GM23248 (cell line): ENCODE data around the gene TRIM9. TPM values are rescaled to one million over a fixed set of nuclear protein-coding genes. Genes with fewer than 3 reads are reported as not detected.
A peak's percentile ranks its signal among the peaks of the same experiment; 100 is the strongest.

ENCODE experiments used
- DNase-seq: peaks from one replicate; pipeline ENCODE4 v3.0.0-alpha.2; 2015
- H2AFZ ChIP-seq: fragments of 200-600 bp; sonication (generic); 2 replicates; pipeline ENCODE4 v1.6.1; 2016; ENCODE audit warnings: antibody characterized with exemption
- H3F3A ChIP-seq: fragments of 200-600 bp; sonication (generic); 2 replicates; pipeline ENCODE4 v1.6.1; 2016; ENCODE audit warnings: mild to moderate bottlenecking, antibody characterized with exemption, mixed run types; ENCODE audit not compliant: insufficient read depth
- H3K27ac ChIP-seq: fragments of 200-600 bp; sonication (generic); 2 replicates; pipeline ENCODE4 v1.5.1; 2016; ENCODE audit warnings: mild to moderate bottlenecking
- H3K27me3 ChIP-seq: fragments of 200-600 bp; sonication (generic); replicated peaks from 2 replicates; pipeline ENCODE4 v1.6.1; 2016; ENCODE audit warnings: mild to moderate bottlenecking; ENCODE audit not compliant: insufficient read depth
- H3K36me3 ChIP-seq: fragments of 200-600 bp; sonication (generic); 2 replicates; pipeline ENCODE4 v1.6.1; 2016; ENCODE audit warnings: low read depth, mild to moderate bottlenecking
- H3K4me1 ChIP-seq: fragments of 200-600 bp; sonication (generic); 2 replicates; pipeline ENCODE4 v1.6.1; 2016; ENCODE audit warnings: mild to moderate bottlenecking; ENCODE audit not compliant: insufficient read depth
- H3K4me2 ChIP-seq: fragments of 200-600 bp; sonication (generic); one replicate; pipeline ENCODE4 v1.6.1; 2016; ENCODE audit warnings: mild to moderate bottlenecking; ENCODE audit not compliant: unreplicated experiment
- H3K4me3 ChIP-seq: fragments of 200-600 bp; sonication (generic); 2 replicates; pipeline ENCODE4 v1.5.1; 2016; ENCODE audit warnings: mild to moderate bottlenecking
- H3K79me2 ChIP-seq: fragments of 200-600 bp; sonication (generic); 2 replicates; pipeline ENCODE4 v1.6.1; 2016; ENCODE audit warnings: mild to moderate bottlenecking; ENCODE audit not compliant: insufficient read depth
- H3K9ac ChIP-seq: fragments of 200-600 bp; sonication (generic); 2 replicates; pipeline ENCODE4 v1.6.1; 2016; ENCODE audit warnings: mild to moderate bottlenecking
- H3K9me2 ChIP-seq: fragments of 200-600 bp; sonication (generic); 2 replicates; pipeline ENCODE4 v1.6.1; 2016; ENCODE audit warnings: mixed run types, mild to moderate bottlenecking, moderate library complexity; ENCODE audit not compliant: insufficient read depth
- H3K9me3 ChIP-seq: fragments of 200-600 bp; sonication (generic); one replicate; pipeline ENCODE4 v1.6.1; 2017; ENCODE audit warnings: low read depth
- H4K20me1 ChIP-seq: fragments of 200-600 bp; sonication (generic); 2 replicates; pipeline ENCODE4 v1.6.0; 2016; ENCODE audit not compliant: insufficient read depth
- EZH2 ChIP-seq: fragments of 200-600 bp; sonication (generic); IDR thresholded peaks from 2 replicates; pipeline ENCODE4 v1.6.1; 2018; ENCODE audit warnings: antibody characterized with exemption, mild to moderate bottlenecking; ENCODE audit not compliant: insufficient read depth, poor library complexity, severe bottlenecking
- EZH2phosphoT487 ChIP-seq: fragments of 200-600 bp; sonication (generic); IDR thresholded peaks from 2 replicates; pipeline ENCODE4 v1.6.1; 2018; ENCODE audit warnings: antibody characterized with exemption, moderate library complexity, mild to moderate bottlenecking, low read depth; ENCODE audit not compliant: insufficient read depth
- WGBS, 2 experiments: methylation state at CpG; one replicate each; pipeline ENCODE4 v1.1.6; 2015 to 2017; ENCODE audit warnings: low lambda C conversion rate in 2 of 2, low coverage in 1 of 2; ENCODE audit errors: missing lambda C conversion rate in 2 of 2; 5-methylcytosine and 5-hydroxymethylcytosine counted together
- in situ Hi-C: fragments of 300-500 bp; cut with MboI; formaldehyde crosslinking; loops from 2 replicates; pipeline ENCODE4 v1.15.0; 2020
- polyA plus RNA-seq: library from polyadenylated mRNA; unstranded; fragments of >200 nt; fragmentation: Nextera tagmentation; extraction: Ambion mirVana; gene quantifications from 2 replicates; pipeline ENCODE4 v1.2.1, GENCODE V29; 2016
- total RNA-seq: library from RNA; depleted of rRNA; stranded (reverse); fragments of >200 nt; shearing (Covaris generic); gene quantifications from 2 replicates; pipeline ENCODE4 v1.2.3, GENCODE V29; 2014

The TRIM9 gene
- total and polyA plus RNA-seq, 2 experiments from 2014 or later, result 0.25 to 0.32 TPM

- no peaks in the 10 kb centered on the region for H3K36me3 ChIP-seq
- H2AFZ ChIP-seq, result no peak overlapping the region
- in situ Hi-C loops, result no loop called here
- H3K9me2 ChIP-seq, result no peaks in the 10 kb centered on the region
- peaks cover 6% of the 10 kb centered on the region; the same call in 1 of the 2 replicates for H3K4me1 ChIP-seq
- no peak overlapping the region for H3K9ac ChIP-seq
- H3K27ac ChIP-seq, result no peak overlapping the region
- H4K20me1 ChIP-seq, result no peaks in the 10 kb centered on the region
- peaks cover 8% of the 10 kb centered on the region; the same call in 1 of the 2 replicates for H3K27me3 ChIP-seq
- H3F3A ChIP-seq, result 0 out of 2 replicates have a peak, but pooled peaks cover 7% of the 10 kb centered on the region
- TF ChIP-seq EZH2phosphoT487 (no peak), EZH2 (no peak)
- H3K4me3 ChIP-seq, result no peak overlapping the region
- no peak for DNase-seq
- no peak overlapping the region for H3K4me2 ChIP-seq
- no peaks in the 10 kb centered on the region for H3K79me2 ChIP-seq
- no peaks in the 10 kb centered on the region for H3K9me3 ChIP-seq
Observed at GRCh38 chr14:51072976-51073375, 21.9 kb downstream of the TRIM9 start.

- no peak for DNase-seq
- no peaks in the 10 kb centered on the region for H3K36me3 ChIP-seq
- H2AFZ ChIP-seq, result no peak overlapping the region
- no peaks in the 10 kb centered on the region for H3K9me2 ChIP-seq
- no peaks in the 10 kb centered on the region; the same call in 1 of the 2 replicates for H4K20me1 ChIP-seq
- H3K4me2 ChIP-seq, result no peak overlapping the region
- no peaks in the 10 kb centered on the region for H3K9me3 ChIP-seq
- H3F3A ChIP-seq, result 0 out of 2 replicates have a peak, but pooled peaks cover 7% of the 10 kb centered on the region
- no peak overlapping the region for H3K9ac ChIP-seq
- H3K79me2 ChIP-seq, result no peaks in the 10 kb centered on the region
- no peak overlapping the region for H3K27ac ChIP-seq
- peaks cover 6% of the 10 kb centered on the region; the same call in 1 of the 2 replicates for H3K4me1 ChIP-seq
- WGBS, 2 experiments, result 66 to 69% methylated on average over 5 of the region's 5 CpGs
- TF ChIP-seq EZH2, result no peak
- no peak for TF ChIP-seq EZH2phosphoT487
- peaks cover 8% of the 10 kb centered on the region; the same call in 1 of the 2 replicates for H3K27me3 ChIP-seq
- H3K4me3 ChIP-seq, result no peak overlapping the region
- in situ Hi-C loops, result no loop called here
Observed at GRCh38 chr14:51071857-51072256, 23.0 kb downstream of the TRIM9 start.

- WGBS, 2 experiments, result 61 to 68% methylated on average over 4 of the region's 4 CpGs
- peak; percentile 39 for DNase-seq
- no peak overlapping the region for H3K9ac ChIP-seq
- H3F3A ChIP-seq, result 0 out of 2 replicates have a peak, but pooled peaks cover 7% of the 10 kb centered on the region
- no peak overlapping the region for H2AFZ ChIP-seq
- H3K36me3 ChIP-seq, result no peaks in the 10 kb centered on the region
- TF ChIP-seq EZH2 (no peak), EZH2phosphoT487 (no peak)
- H3K4me3 ChIP-seq, result no peak overlapping the region
- peaks cover 6% of the 10 kb centered on the region; the same call in 1 of the 2 replicates for H3K4me1 ChIP-seq
- no peak overlapping the region for H3K4me2 ChIP-seq
- H3K9me2 ChIP-seq, result no peaks in the 10 kb centered on the region
- no peaks in the 10 kb centered on the region for H3K9me3 ChIP-seq
- in situ Hi-C loops, result no loop called here
- no peaks in the 10 kb centered on the region for H3K79me2 ChIP-seq
- no peak overlapping the region for H3K27ac ChIP-seq
- H3K27me3 ChIP-seq, result peaks cover 8% of the 10 kb centered on the region; the same call in 1 of the 2 replicates
- no peaks in the 10 kb centered on the region; the same call in 1 of the 2 replicates for H4K20me1 ChIP-seq
Observed at GRCh38 chr14:51070726-51071125, 24.2 kb downstream of the TRIM9 start.

- peak; percentile 22 for DNase-seq
- Histone ChIP-seq H2AFZ (no peak overlapping the region), H3K36me3 (no peaks in the 10 kb centered on the region), H3K4me3 (no peak overlapping the region), H3K4me2 (no peak overlapping the region), H3K9ac (no peak overlapping the region), H3K4me1 (peaks cover 6% of the 10 kb centered on the region; the same call in 1 of the 2 replicates), H3K9me2 (no peaks in the 10 kb centered on the region), H3K27ac (no peak overlapping the region), H4K20me1 (no peaks in the 10 kb centered on the region; the same call in 1 of the 2 replicates), H3K27me3 (0 out of 2 replicates have a peak, but pooled peaks cover 3% of the 10 kb centered on the region), H3F3A (0 out of 2 replicates have a peak, but pooled peaks cover 7% of the 10 kb centered on the region), H3K79me2 (no peaks in the 10 kb centered on the region), H3K9me3 (no peaks in the 10 kb centered on the region)
- TF ChIP-seq EZH2 (no peak), EZH2phosphoT487 (no peak)
- in situ Hi-C loops, result no loop called here
Observed at GRCh38 chr14:51069055-51069454, 25.9 kb downstream of the TRIM9 start.
